Measurements from ENCODE around the gene BCAP31. TPM values are rescaled to one million over a fixed set of nuclear protein-coding genes. Genes with fewer than 3 reads are reported as not detected.
"Not testable (repeated sequence)": the region's sequence is repeated elsewhere in the genome, so short reads cannot be mapped to it uniquely, and the experiment has no call there.

BCAP31 gene
- total and polyA plus RNA-seq, 10 donors, result 77.3 to 173 (median 134) TPM

DNA sequence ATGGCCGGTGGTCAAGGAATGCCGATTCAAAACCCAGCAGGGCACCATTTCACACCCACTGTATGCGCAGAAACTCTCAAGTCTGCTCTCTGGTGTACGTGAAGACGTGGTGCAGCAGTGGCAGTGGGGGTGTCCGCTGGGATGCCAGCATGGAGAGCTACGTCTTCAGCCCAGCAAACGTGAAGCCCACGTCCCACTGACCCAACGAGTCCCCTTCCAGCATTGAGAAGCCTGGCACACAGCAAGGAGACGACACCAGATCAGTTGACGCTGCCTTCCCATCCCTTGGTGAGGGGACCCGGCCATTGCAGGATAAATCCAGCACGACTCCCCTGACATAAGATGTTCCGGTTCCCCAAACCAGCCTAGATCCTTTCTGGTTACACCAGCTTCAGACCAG lies 37.7 kb upstream of the BCAP31 start:
- WGBS, 5 donors, result 79 to 94% (median 84%) methylated on average over 3 to 15 of the region's 15 CpGs
- peaks cover 0 to 26% (median 16%) of the 10 kb centered on the region in 6 donors for H3K4me1 ChIP-seq
- intact Hi-C loops (cut with DNase I; ENCODE audit: low total_unique reads), result loop anchor here (2.0 kb wide), 1 partner anchor 191 kb away; no protein-coding TSS in a partner anchor
- TF ChIP-seq POLR2A (IDR thresholded peaks at IDR 0.05) (no peak), POLR2AphosphoS5 (IDR thresholded peaks at IDR 0.05) (no peak)
- TF ChIP-seq, protein P1, sequence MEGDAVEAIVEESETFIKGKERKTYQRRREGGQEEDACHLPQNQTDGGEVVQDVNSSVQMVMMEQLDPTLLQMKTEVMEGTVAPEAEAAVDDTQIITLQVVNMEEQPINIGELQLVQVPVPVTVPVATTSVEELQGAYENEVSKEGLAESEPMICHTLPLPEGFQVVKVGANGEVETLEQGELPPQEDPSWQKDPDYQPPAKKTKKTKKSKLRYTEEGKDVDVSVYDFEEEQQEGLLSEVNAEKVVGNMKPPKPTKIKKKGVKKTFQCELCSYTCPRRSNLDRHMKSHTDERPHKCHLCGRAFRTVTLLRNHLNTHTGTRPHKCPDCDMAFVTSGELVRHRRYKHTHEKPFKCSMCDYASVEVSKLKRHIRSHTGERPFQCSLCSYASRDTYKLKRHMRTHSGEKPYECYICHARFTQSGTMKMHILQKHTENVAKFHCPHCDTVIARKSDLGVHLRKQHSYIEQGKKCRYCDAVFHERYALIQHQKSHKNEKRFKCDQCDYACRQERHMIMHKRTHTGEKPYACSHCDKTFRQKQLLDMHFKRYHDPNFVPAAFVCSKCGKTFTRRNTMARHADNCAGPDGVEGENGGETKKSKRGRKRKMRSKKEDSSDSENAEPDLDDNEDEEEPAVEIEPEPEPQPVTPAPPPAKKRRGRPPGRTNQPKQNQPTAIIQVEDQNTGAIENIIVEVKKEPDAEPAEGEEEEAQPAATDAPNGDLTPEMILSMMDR (IDR thresholded peaks at IDR 0.05 in 8 of 11, conservative IDR thresholded peaks at IDR 0.05 in 3 of 11), result no peak
- H3K27me3 ChIP-seq (replicated peaks in 1 of 7), result peaks cover 0 to 11% (median 0%) of the 10 kb centered on the region in 7 donors
- H3K9me3 ChIP-seq, result peaks cover 0 to 7% (median 0%) of the 10 kb centered on the region in 8 donors
- no peak overlapping the region for H3K4me3 ChIP-seq
- H3K27ac ChIP-seq, result no peak overlapping the region
- H3K36me3 ChIP-seq, result no peaks in the 10 kb centered on the region
- peak; percentile 50 for DNase-seq

DNA sequence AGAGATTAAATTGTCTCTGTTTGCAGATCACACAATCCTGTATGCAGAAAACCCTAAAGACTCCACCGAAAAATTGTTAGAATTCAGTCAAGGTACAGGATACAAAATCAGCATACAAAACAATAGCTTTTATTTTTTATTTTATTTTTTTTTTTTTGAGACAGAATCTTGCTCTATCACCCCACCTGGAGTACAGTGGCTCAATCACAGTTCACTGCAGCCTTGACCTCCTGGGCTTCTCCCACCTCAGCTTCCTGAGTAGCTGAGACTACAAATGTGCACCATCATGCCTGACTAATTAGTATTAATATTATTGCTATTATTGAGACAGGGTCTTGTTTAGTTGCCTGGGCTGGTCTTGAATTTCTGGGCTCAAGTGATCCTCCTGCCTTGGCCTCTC lies 30.9 kb upstream of the BCAP31 start:
- TF ChIP-seq POLR2AphosphoS5 (IDR thresholded peaks at IDR 0.05), result no peak
- TF ChIP-seq, protein P1 (IDR thresholded peaks at IDR 0.05 in 8 of 11, conservative IDR thresholded peaks at IDR 0.05 in 3 of 11), result no peak
- no peak for TF ChIP-seq POLR2A (IDR thresholded peaks at IDR 0.05)
- Histone ChIP-seq H3K4me3 (no peak overlapping the region), H3K9me3 (peaks cover 0 to 18% (median 0%) of the 10 kb centered on the region in 8 donors), H3K4me1 (no peaks in the 10 kb centered on the region), H3K27me3 (replicated peaks in 1 of 7) (peaks cover 0 to 4% (median 0%) of the 10 kb centered on the region in 7 donors), H3K36me3 (no peaks in the 10 kb centered on the region), H3K27ac (no peak overlapping the region)
- WGBS, 5 donors, result 55 to 100% (median 78%) methylated on average over 1 of the region's 1 CpG
- DNase-seq, result no peak
- intact Hi-C loops (cut with DNase I; ENCODE audit: low total_unique reads), result no loop called here

DNA sequence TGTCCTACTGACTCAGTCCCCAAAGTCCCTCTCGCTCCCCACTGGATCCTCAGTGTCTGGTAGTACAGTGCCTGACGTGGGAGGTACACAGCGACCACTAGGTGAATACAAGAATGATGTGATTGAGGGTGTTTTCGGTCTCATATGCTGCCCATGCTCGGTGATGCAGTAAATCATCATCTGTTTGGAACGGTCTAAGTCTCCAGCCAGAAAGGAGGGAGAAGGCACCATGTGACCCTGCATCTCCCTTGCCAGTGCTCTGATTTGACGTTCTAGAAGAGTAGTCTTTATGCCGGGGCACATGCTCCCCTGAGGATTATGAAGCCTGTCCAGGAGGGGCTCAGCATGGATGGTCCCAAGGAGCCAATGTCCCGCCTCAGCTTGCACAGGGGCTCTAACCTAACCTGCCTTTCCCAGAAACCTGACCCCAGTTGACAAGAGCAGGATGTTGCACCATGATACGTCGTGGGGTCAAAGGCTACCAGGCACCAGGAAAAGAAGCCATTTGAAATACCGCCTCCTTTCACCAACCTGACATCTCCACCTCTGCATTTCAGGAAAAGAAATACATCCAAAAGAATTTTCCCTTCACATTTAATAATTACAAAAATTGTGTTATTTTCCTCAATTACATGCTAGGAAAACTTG lies 26.1 kb upstream of the BCAP31 start:
- Histone ChIP-seq H3K27me3 (replicated peaks in 1 of 7) (peaks cover 0 to 11% (median 0%) of the 10 kb centered on the region in 7 donors), H3K4me3 (no peak overlapping the region), H3K9me3 (no peaks in the 10 kb centered on the region), H3K4me1 (peaks cover 0 to 2% (median 0%) of the 10 kb centered on the region in 6 donors), H3K27ac (no peak overlapping the region), H3K36me3 (no peaks in the 10 kb centered on the region)
- peak; percentile 41 for DNase-seq
- WGBS, 5 donors, result 72 to 81% (median 74%) methylated on average over 12 of the region's 12 CpGs
- intact Hi-C loops (cut with DNase I; ENCODE audit: low total_unique reads), result no loop called here
- TF ChIP-seq, protein P1 (IDR thresholded peaks at IDR 0.05 in 8 of 11, conservative IDR thresholded peaks at IDR 0.05 in 3 of 11), result no peak
- TF ChIP-seq POLR2AphosphoS5 (IDR thresholded peaks at IDR 0.05), result no peak
- TF ChIP-seq POLR2A (IDR thresholded peaks at IDR 0.05), result no peak

DNA sequence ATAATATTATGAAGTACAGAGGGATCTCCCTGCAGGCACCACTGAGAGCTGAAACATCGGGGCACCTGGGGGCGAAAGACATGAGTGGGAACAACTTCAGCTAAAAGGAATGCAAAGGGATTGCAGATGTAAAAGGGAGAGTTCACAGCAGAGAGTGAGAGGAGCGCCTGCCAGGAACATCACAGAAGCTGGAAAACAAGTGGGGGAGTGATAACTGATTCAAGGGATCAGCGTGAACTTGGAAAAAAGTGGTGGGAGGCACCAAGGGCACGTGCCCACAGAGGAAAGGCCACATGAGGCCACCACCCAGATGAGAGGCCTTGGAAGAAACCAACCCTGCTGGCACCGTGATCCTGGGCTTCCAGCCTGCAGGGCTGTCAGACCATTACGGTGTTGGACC lies 24.8 kb upstream of the BCAP31 start:
- H3K9me3 ChIP-seq; H3K4me3 ChIP-seq; H3K36me3 ChIP-seq; H3K27ac ChIP-seq; DNase-seq; H3K4me1 ChIP-seq; intact Hi-C loops (cut with DNase I; ENCODE audit: low total_unique reads): not testable (repeated sequence)
- 77 to 92% (median 82%) methylated on average over 7 of the region's 7 CpGs for WGBS, 5 donors
- peaks cover 0 to 15% (median 0%) of the 10 kb centered on the region in 7 donors for H3K27me3 ChIP-seq (replicated peaks in 1 of 7)

DNA sequence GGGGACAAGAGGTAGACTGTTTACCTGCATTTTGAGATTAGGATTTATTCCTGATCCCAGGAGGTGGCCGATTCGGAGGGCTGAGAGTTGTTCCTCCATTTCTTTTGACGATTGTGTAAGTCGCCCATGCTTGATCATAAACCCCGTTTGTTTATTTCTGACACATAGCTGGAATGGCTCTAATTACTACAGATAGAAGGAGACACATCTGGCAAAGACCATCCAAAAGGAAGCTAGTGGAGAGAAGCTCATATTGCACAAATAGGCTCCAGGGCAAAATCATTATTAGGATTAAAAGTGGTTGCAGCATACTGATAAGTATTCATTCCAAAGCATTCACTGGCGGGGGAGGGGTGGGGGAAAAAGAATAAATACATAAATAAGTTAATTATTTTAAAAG lies 22.8 kb upstream of the BCAP31 start:
- H3K9me3 ChIP-seq; DNase-seq; intact Hi-C loops (cut with DNase I; ENCODE audit: low total_unique reads); H3K27ac ChIP-seq; H3K4me3 ChIP-seq; H3K36me3 ChIP-seq: not testable (repeated sequence)
- Histone ChIP-seq H3K27me3 (replicated peaks in 1 of 7) (peaks cover 0 to 18% (median 0%) of the 10 kb centered on the region in 7 donors), H3K4me1 (peaks cover 0 to 20% (median 7%) of the 10 kb centered on the region in 6 donors)
- 80 to 96% (median 83%) methylated on average over 6 of the region's 6 CpGs for WGBS, 5 donors
